GM12873 (cell line): Measurements from ENCODE around the gene VTI1A.

Source experiments
- CTCF ChIP-seq: IDR thresholded peaks from 2 replicates; pipeline ENCODE4 v1.5.1; 2012; ENCODE audit warnings: low read depth, mild to moderate bottlenecking, moderate library complexity, low read length, control low read depth; ENCODE audit not compliant: insufficient read depth; ENCODE audit errors: missing control alignments

VTI1A gene

GRCh38 chr10:112581921-112582320 is 134.9 kb downstream of the VTI1A start:
- TF ChIP-seq CTCF, result no peak

- TF ChIP-seq CTCF, result no peak
Observed at GRCh38 chr10:112583236-112583939, 136.4 kb downstream of the VTI1A start.

GRCh38 chr10:112584276-112584675 is 137.3 kb downstream of the VTI1A start:
- no peak for TF ChIP-seq CTCF

GRCh38 chr10:112585126-112585525 is 138.1 kb downstream of the VTI1A start:
- no peak for TF ChIP-seq CTCF

- no peak for TF ChIP-seq CTCF
Observed at GRCh38 chr10:112585960-112586359, 138.9 kb downstream of the VTI1A start.

- TF ChIP-seq CTCF, result no peak
Observed at GRCh38 chr10:112587729-112588128, 140.7 kb downstream of the VTI1A start.

GRCh38 chr10:112588225-112588990 is 141.4 kb downstream of the VTI1A start:
- TF ChIP-seq CTCF, result no peak
